ENCODE measurements around the gene MME.

The MME gene

GRCh38 chr3:155184011-155184410 is 103.9 kb downstream of the MME start:
- TF ChIP-seq GLIS3 (CRISPR knock-in tag; IDR thresholded peaks at IDR 0.05) = no peak
- no peak for TF ChIP-seq ZNF8 (CRISPR knock-in tag; IDR thresholded peaks at IDR 0.05)
- no peak for TF ChIP-seq ZNF565 (CRISPR knock-in tag; conservative IDR thresholded peaks at IDR 0.05; ENCODE audit: low read depth)
- TF ChIP-seq ZFP3 (CRISPR knock-in tag; IDR thresholded peaks at IDR 0.05) = no peak
- no peak for TF ChIP-seq ZC3H10 (CRISPR knock-in tag; IDR thresholded peaks at IDR 0.05)
- no peak for TF ChIP-seq PPARA (CRISPR knock-in tag; IDR thresholded peaks at IDR 0.05; ENCODE audit: borderline replicate concordance)
- no peak for ATAC-seq

DNA sequence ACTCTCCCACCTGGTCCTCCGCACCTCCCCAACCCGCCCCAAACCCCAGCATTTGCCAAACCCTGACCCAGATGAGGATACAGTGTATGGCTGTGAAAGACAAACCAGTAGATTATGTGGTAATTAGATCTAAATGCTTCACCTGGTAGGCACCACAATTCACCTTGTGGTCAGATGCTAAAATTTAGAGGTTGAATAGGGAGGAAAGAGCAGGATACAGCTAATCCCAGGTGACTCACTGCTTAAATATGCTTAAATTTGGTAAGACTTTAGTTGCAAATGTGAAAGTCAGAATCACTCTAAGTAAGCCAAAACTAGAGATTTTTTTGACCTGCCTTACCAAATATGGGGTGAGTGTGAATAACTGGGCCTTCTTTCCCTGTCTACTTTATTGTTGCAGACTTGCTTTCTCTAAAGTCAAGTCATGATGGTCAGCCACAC is 105.5 kb downstream of the MME start:
- peak; percentile 24 for ATAC-seq
- TF ChIP-seq RARB (CRISPR knock-in tag; IDR thresholded peaks at IDR 0.05) (no peak), ESRRG (CRISPR knock-in tag; IDR thresholded peaks at IDR 0.05) (no peak), CREB5 (CRISPR knock-in tag; IDR thresholded peaks at IDR 0.05; ENCODE audit: low read depth) (no peak), ZFP3 (CRISPR knock-in tag; IDR thresholded peaks at IDR 0.05) (no peak), ZNF70 (CRISPR knock-in tag; IDR thresholded peaks at IDR 0.05) (no peak), ISL1 (CRISPR knock-in tag; IDR thresholded peaks at IDR 0.05) (no peak), BACH2 (CRISPR knock-in tag; IDR thresholded peaks at IDR 0.05; ENCODE audit: borderline replicate concordance) (no peak), OSR1 (CRISPR knock-in tag; IDR thresholded peaks at IDR 0.05) (no peak)
- TF ChIP-seq, protein P1, sequence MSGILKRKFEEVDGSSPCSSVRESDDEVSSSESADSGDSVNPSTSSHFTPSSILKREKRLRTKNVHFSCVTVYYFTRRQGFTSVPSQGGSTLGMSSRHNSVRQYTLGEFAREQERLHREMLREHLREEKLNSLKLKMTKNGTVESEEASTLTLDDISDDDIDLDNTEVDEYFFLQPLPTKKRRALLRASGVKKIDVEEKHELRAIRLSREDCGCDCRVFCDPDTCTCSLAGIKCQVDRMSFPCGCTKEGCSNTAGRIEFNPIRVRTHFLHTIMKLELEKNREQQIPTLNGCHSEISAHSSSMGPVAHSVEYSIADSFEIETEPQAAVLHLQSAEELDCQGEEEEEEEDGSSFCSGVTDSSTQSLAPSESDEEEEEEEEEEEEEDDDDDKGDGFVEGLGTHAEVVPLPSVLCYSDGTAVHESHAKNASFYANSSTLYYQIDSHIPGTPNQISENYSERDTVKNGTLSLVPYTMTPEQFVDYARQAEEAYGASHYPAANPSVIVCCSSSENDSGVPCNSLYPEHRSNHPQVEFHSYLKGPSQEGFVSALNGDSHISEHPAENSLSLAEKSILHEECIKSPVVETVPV (CRISPR knock-in tag; IDR thresholded peaks at IDR 0.05) = no peak
- TF ChIP-seq, protein P2, sequence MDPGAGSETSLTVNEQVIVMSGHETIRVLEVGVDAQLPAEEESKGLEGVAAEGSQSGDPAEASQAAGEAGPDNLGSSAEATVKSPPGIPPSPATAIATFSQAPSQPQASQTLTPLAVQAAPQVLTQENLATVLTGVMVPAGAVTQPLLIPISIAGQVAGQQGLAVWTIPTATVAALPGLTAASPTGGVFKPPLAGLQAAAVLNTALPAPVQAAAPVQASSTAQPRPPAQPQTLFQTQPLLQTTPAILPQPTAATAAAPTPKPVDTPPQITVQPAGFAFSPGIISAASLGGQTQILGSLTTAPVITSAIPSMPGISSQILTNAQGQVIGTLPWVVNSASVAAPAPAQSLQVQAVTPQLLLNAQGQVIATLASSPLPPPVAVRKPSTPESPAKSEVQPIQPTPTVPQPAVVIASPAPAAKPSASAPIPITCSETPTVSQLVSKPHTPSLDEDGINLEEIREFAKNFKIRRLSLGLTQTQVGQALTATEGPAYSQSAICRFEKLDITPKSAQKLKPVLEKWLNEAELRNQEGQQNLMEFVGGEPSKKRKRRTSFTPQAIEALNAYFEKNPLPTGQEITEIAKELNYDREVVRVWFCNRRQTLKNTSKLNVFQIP (CRISPR knock-in tag; IDR thresholded peaks at IDR 0.05; ENCODE audit: borderline replicate concordance, low read depth) = no peak
- TF ChIP-seq, protein P3, sequence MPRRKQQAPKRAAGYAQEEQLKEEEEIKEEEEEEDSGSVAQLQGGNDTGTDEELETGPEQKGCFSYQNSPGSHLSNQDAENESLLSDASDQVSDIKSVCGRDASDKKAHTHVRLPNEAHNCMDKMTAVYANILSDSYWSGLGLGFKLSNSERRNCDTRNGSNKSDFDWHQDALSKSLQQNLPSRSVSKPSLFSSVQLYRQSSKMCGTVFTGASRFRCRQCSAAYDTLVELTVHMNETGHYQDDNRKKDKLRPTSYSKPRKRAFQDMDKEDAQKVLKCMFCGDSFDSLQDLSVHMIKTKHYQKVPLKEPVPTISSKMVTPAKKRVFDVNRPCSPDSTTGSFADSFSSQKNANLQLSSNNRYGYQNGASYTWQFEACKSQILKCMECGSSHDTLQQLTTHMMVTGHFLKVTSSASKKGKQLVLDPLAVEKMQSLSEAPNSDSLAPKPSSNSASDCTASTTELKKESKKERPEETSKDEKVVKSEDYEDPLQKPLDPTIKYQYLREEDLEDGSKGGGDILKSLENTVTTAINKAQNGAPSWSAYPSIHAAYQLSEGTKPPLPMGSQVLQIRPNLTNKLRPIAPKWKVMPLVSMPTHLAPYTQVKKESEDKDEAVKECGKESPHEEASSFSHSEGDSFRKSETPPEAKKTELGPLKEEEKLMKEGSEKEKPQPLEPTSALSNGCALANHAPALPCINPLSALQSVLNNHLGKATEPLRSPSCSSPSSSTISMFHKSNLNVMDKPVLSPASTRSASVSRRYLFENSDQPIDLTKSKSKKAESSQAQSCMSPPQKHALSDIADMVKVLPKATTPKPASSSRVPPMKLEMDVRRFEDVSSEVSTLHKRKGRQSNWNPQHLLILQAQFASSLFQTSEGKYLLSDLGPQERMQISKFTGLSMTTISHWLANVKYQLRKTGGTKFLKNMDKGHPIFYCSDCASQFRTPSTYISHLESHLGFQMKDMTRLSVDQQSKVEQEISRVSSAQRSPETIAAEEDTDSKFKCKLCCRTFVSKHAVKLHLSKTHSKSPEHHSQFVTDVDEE (CRISPR knock-in tag; IDR thresholded peaks at IDR 0.05) = no peak

- no peak for TF ChIP-seq CREB5 (CRISPR knock-in tag; IDR thresholded peaks at IDR 0.05; ENCODE audit: low read depth)
- no peak for TF ChIP-seq OSR1 (CRISPR knock-in tag; IDR thresholded peaks at IDR 0.05)
- no peak for TF ChIP-seq GLIS3 (CRISPR knock-in tag; IDR thresholded peaks at IDR 0.05)
- TF ChIP-seq ZNF8 (CRISPR knock-in tag; IDR thresholded peaks at IDR 0.05) = no peak
- no peak for TF ChIP-seq ZFP3 (CRISPR knock-in tag; IDR thresholded peaks at IDR 0.05)
- no peak for TF ChIP-seq TOX (CRISPR knock-in tag; IDR thresholded peaks at IDR 0.05; ENCODE audit: borderline replicate concordance)
- no peak for TF ChIP-seq ISL1 (CRISPR knock-in tag; IDR thresholded peaks at IDR 0.05)
- no peak for TF ChIP-seq ZNF70 (CRISPR knock-in tag; IDR thresholded peaks at IDR 0.05)
- TF ChIP-seq TCF4 (CRISPR knock-in tag; IDR thresholded peaks at IDR 0.05; ENCODE audit: borderline replicate concordance) = no peak
- TF ChIP-seq ARNTL (CRISPR knock-in tag; IDR thresholded peaks at IDR 0.05; ENCODE audit: borderline replicate concordance, low read depth) = no peak
- TF ChIP-seq ZFP30 (CRISPR knock-in tag; IDR thresholded peaks at IDR 0.05) = no peak
- no peak for TF ChIP-seq ESRRG (CRISPR knock-in tag; IDR thresholded peaks at IDR 0.05)
- TF ChIP-seq, protein P1 (CRISPR knock-in tag; IDR thresholded peaks at IDR 0.05) = no peak
- TF ChIP-seq ZNF565 (CRISPR knock-in tag; conservative IDR thresholded peaks at IDR 0.05; ENCODE audit: low read depth) = no peak
- ATAC-seq = no peak; the same call in 1 of the 3 replicates
Measured at GRCh38 chr3:155188031-155188430, 107.9 kb downstream of the MME start.

All from SK-N-SH treated with all-trans-retinoic acid at 6 μM for 48 hours (cell line).